WTC11 (cell line): ENCODE data around the gene CYP39A1. TPM values are rescaled to one million over a fixed set of nuclear protein-coding genes. Genes with fewer than 3 reads are reported as not detected.

Experiments
- ATAC-seq: fragments of 200-7000 bp; cut with Tn5 transposase; 2 replicates; pipeline ENCODE4 v1.10.0; 2021; ENCODE audit warnings: mild to moderate bottlenecking, moderate library complexity
- CTCF ChIA-PET: fragments of 300-600 bp; sonication (Branson Sonifier 250); formaldehyde crosslinking; loops from one replicate; lab custom pipeline; 2021; ENCODE audit warnings: antibody characterized with exemption; lab: Charles Lee
- POLR2A ChIA-PET: fragments of 350-600 bp; sonication (Branson Sonifier 250); formaldehyde crosslinking; loops from one replicate; lab custom pipeline; 2021; ENCODE audit warnings: antibody characterized with exemption; lab: Charles Lee
- DNase-seq: peaks from one replicate; pipeline ENCODE4 v3.0.0; 2021; ENCODE audit warnings: low spot score
- H3K27ac Mint-ChIP-seq: 2 replicates; pipeline ENCODE4 v1.8.0; 2021; ENCODE audit warnings: mixed read lengths
- H3K27me3 Mint-ChIP-seq: 2 replicates; pipeline ENCODE4 v1.8.0; 2021; ENCODE audit warnings: low read depth, mild to moderate bottlenecking, moderate library complexity, mixed read lengths
- H3K36me3 Mint-ChIP-seq: 2 replicates; pipeline ENCODE4 v1.8.0; 2021; ENCODE audit warnings: mixed read lengths
- H3K4me1 Mint-ChIP-seq: 2 replicates; pipeline ENCODE4 v1.8.0; 2022; ENCODE audit warnings: mixed read lengths
- H3K4me3 Mint-ChIP-seq: 2 replicates; pipeline ENCODE4 v1.8.0; 2021; ENCODE audit warnings: mild to moderate bottlenecking, moderate library complexity, mixed read lengths
- H3K9me3 Mint-ChIP-seq: 2 replicates; pipeline ENCODE4 v1.8.0; 2021; ENCODE audit warnings: mixed read lengths
- ATF1 ChIP-seq: sonication (generic); formaldehyde crosslinking; IDR thresholded peaks from 2 replicates; pipeline ENCODE4 v1.8.1; 2023; ENCODE audit warnings: mild to moderate bottlenecking, moderate library complexity, missing genetic modification reagents
- E2F4 ChIP-seq: sonication (generic); formaldehyde crosslinking; IDR thresholded peaks from 2 replicates; pipeline ENCODE4 v1.8.1; 2022; ENCODE audit warnings: low read depth, mild to moderate bottlenecking, moderate library complexity, missing genetic modification reagents, borderline replicate concordance
- ERG ChIP-seq: fragments of 250-450 bp; sonication (Bioruptor Pico); IDR thresholded peaks from 2 replicates; pipeline ENCODE4 v1.8.0; 2021; ENCODE audit warnings: mild to moderate bottlenecking
- ESRRA ChIP-seq: sonication (generic); formaldehyde crosslinking; IDR thresholded peaks from 2 replicates; pipeline ENCODE4 v1.8.1; 2022; ENCODE audit warnings: mild to moderate bottlenecking, missing genetic modification reagents, borderline replicate concordance
- FOXP4 ChIP-seq: sonication (generic); formaldehyde crosslinking; IDR thresholded peaks from 2 replicates; pipeline ENCODE4 v1.8.0; 2022; ENCODE audit warnings: mild to moderate bottlenecking, missing genetic modification reagents
- GABPB1 ChIP-seq: sonication (generic); formaldehyde crosslinking; IDR thresholded peaks from 2 replicates; pipeline ENCODE4 v1.8.1; 2023; ENCODE audit warnings: mild to moderate bottlenecking, missing genetic modification reagents
- IRF1 ChIP-seq: sonication (generic); formaldehyde crosslinking; IDR thresholded peaks from 2 replicates; pipeline ENCODE4 v1.8.0; 2023; ENCODE audit warnings: missing genetic modification reagents
- MXD4 ChIP-seq: fragments of 250-450 bp; sonication (Bioruptor Pico); IDR thresholded peaks from 2 replicates; pipeline ENCODE4 v1.8.0; 2021; ENCODE audit warnings: mild to moderate bottlenecking, moderate library complexity, borderline replicate concordance
- NFE2L1 ChIP-seq: sonication (generic); formaldehyde crosslinking; IDR thresholded peaks from 2 replicates; pipeline ENCODE4 v1.8.1; 2023; ENCODE audit warnings: missing genetic modification reagents
- NR1H2 ChIP-seq: sonication (generic); formaldehyde crosslinking; IDR thresholded peaks from 2 replicates; pipeline ENCODE4 v1.9.0; 2021; ENCODE audit warnings: mild to moderate bottlenecking, moderate library complexity, missing genetic modification reagents
- PRDM15 ChIP-seq: sonication (generic); formaldehyde crosslinking; IDR thresholded peaks from 2 replicates; pipeline ENCODE4 v1.8.0; 2022; ENCODE audit warnings: missing genetic modification reagents
- RELA ChIP-seq: sonication (generic); formaldehyde crosslinking; IDR thresholded peaks from 2 replicates; pipeline ENCODE4 v1.8.1; 2022; ENCODE audit warnings: missing genetic modification reagents, mild to moderate bottlenecking, borderline replicate concordance
- SMAD3 ChIP-seq: sonication (generic); formaldehyde crosslinking; IDR thresholded peaks from 2 replicates; pipeline ENCODE4 v1.8.0; 2022; ENCODE audit warnings: missing genetic modification reagents, mild to moderate bottlenecking, borderline replicate concordance
- TEAD4 ChIP-seq: sonication (generic); formaldehyde crosslinking; IDR thresholded peaks from 2 replicates; pipeline ENCODE4 v1.8.0; 2022; ENCODE audit warnings: mild to moderate bottlenecking, missing genetic modification reagents
- ZNF219 ChIP-seq: sonication (generic); formaldehyde crosslinking; IDR thresholded peaks from 2 replicates; pipeline ENCODE4 v1.8.0; 2023; ENCODE audit warnings: missing genetic modification reagents, mild to moderate bottlenecking, borderline replicate concordance
- ZNF396 ChIP-seq: fragments of 250-450 bp; sonication (Bioruptor Pico); IDR thresholded peaks from 2 replicates; pipeline ENCODE4 v1.8.0; 2021; ENCODE audit warnings: mild to moderate bottlenecking, moderate library complexity, borderline replicate concordance
- ZNF532 ChIP-seq: fragments of 250-450 bp; sonication (Bioruptor Pico); IDR thresholded peaks from 2 replicates; pipeline ENCODE4 v1.9.0; 2021; ENCODE audit warnings: mild to moderate bottlenecking, borderline replicate concordance
- ZNF671 ChIP-seq: fragments of 250-450 bp; sonication (Bioruptor Pico); IDR thresholded peaks from 2 replicates; pipeline ENCODE4 v1.8.0; 2021; ENCODE audit warnings: mild to moderate bottlenecking
- total RNA-seq: library from RNA; stranded (reverse); gene quantifications from 3 replicates; pipeline ENCODE4 v1.2.3, GENCODE V29; 2021

CYP39A1 gene
- total RNA-seq, 1 experiment from 2014 or later = 1.6 TPM

GRCh38 chr6:46528961-46529750 lies 123.5 kb downstream of the CYP39A1 start (continued):
- TF ChIP-seq ZNF532 (no peak), SMAD3 (CRISPR knock-in tag) (no peak), PRDM15 (CRISPR knock-in tag) (no peak)

GRCh38 chr6:46526607-46527006 lies 126.0 kb downstream of the CYP39A1 start:
- H3K36me3 Mint-ChIP-seq = no peaks in the 10 kb centered on the region
- DNase-seq (no peak), ATAC-seq (peak; percentile 65)
- TF ChIP-seq NFE2L1 (CRISPR knock-in tag) (no peak), ZNF671 (no peak), ATF1 (no peak), IRF1 (CRISPR knock-in tag) (no peak), E2F4 (CRISPR knock-in tag) (no peak), GABPB1 (CRISPR knock-in tag) (no peak), TEAD4 (no peak), MXD4 (CRISPR knock-in tag) (no peak), FOXP4 (CRISPR knock-in tag) (no peak), ZNF396 (CRISPR knock-in tag) (no peak), ERG (no peak), NR1H2 (no peak), ZNF219 (no peak), RELA (no peak), ESRRA (CRISPR knock-in tag) (no peak)
- peaks cover 24% of the 10 kb centered on the region for H3K4me1 Mint-ChIP-seq
- H3K27me3 Mint-ChIP-seq = no peaks in the 10 kb centered on the region
- no peaks in the 10 kb centered on the region; the same call in 1 of the 2 replicates for H3K9me3 Mint-ChIP-seq
- H3K4me3 Mint-ChIP-seq = no peak overlapping the region
- H3K27ac Mint-ChIP-seq = no peak overlapping the region
- ChIA-PET POLR2A (interaction anchor here (1.0 kb wide), 1 partner anchor 35 kb away, joined by 3 read pairs; no protein-coding TSS in a partner anchor), CTCF (interaction anchor here (1.7 kb wide), 1 partner anchor 35 kb away, joined by 5 read pairs; the partner anchor contains the start of gene RCAN2)
